ENCODE data around the gene EXOC1L. TPM values are rescaled to one million over a fixed set of nuclear protein-coding genes. Genes with fewer than 3 reads are reported as not detected.
A peak's percentile ranks its signal among the peaks of the same experiment; 100 is the strongest.
"Not testable (repeated sequence)": the region's sequence is repeated elsewhere in the genome, so short reads cannot be mapped to it uniquely, and the experiment has no call there.

EXOC1L gene
- total and polyA plus RNA-seq, 2 of the 13 experiments (the other 11 are each of a cell fraction or from before 2014, with no cell fraction given): not detected

DNA sequence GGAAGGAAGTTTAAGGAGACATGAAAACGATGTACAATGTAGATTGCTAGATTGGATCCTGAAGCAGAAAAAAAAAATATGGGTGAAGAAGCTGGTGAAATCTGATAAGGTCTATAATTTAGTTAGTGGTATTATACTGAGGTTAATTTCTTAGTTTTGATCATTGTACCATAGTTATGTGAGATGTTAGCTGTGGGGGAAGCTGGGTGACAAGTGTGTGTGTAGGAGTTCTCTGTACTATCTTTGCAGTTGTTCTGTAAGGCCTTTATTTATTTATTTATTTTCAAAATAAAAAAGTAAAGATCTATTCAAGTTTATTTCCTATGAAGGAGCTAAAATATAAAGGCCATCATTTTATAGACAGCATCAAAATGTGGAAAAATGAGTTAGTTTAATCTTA, 21.4 kb downstream of the EXOC1L start (continued):
- no peak for TF ChIP-seq HOXA9 (CRISPR knock-in tag; IDR thresholded peaks at IDR 0.05; ENCODE audit: borderline replicate concordance)
- no peak for TF ChIP-seq NFKBIZ (CRISPR knock-in tag; IDR thresholded peaks at IDR 0.05)
- no peak for TF ChIP-seq ZKSCAN8 (CRISPR knock-in tag; IDR thresholded peaks at IDR 0.05; ENCODE audit: borderline replicate concordance)
- TF ChIP-seq, protein P1, sequence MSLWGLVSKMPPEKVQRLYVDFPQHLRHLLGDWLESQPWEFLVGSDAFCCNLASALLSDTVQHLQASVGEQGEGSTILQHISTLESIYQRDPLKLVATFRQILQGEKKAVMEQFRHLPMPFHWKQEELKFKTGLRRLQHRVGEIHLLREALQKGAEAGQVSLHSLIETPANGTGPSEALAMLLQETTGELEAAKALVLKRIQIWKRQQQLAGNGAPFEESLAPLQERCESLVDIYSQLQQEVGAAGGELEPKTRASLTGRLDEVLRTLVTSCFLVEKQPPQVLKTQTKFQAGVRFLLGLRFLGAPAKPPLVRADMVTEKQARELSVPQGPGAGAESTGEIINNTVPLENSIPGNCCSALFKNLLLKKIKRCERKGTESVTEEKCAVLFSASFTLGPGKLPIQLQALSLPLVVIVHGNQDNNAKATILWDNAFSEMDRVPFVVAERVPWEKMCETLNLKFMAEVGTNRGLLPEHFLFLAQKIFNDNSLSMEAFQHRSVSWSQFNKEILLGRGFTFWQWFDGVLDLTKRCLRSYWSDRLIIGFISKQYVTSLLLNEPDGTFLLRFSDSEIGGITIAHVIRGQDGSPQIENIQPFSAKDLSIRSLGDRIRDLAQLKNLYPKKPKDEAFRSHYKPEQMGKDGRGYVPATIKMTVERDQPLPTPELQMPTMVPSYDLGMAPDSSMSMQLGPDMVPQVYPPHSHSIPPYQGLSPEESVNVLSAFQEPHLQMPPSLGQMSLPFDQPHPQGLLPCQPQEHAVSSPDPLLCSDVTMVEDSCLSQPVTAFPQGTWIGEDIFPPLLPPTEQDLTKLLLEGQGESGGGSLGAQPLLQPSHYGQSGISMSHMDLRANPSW (CRISPR knock-in tag; IDR thresholded peaks at IDR 0.05; ENCODE audit: borderline replicate concordance): no peak

DNA sequence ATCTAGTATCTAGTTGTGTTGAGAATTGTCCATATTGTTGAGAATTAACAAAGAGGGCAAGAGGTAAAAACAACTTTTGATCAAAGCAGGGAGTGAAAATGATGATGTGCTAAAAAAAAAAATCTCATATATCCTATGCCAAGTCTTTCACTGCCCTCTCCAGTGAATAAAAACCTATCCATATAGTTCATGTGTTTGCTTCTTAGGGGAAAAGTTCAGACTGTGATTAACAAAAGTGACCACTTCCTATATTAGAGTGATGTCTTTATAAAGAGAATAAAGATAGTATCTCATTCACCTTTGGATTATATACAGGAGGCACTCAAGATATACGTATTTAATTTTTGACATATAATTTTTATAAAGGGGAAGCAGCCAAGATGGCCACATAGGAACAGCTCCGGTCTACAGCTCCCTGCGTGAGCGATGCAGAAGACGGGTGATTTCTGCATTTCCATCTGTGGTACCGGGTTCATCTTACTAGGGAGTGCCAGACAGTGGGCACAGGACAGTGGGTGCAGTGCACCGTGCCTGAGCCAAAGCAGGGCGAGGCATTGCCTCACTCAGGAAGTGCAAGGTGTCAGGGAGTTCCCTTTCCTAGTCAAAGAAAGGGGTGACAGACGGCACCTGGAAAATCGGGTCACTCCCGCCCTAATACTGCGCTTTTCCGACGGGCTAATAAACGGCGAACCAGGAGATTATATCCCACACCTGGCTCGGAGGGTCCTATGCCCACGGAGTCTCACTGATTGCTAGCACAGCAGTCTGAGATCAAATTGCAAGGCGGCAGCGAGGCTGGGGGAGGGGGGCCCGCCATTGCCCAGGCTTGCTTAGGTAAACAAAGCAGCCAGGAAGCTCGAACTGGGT, 22.0 kb downstream of the EXOC1L start:
- CTCF ChIA-PET (ENCODE audit: low intra/inter-chr PET ratio, low total read pairs): not testable (repeated sequence)
- TF ChIP-seq, protein P2, sequence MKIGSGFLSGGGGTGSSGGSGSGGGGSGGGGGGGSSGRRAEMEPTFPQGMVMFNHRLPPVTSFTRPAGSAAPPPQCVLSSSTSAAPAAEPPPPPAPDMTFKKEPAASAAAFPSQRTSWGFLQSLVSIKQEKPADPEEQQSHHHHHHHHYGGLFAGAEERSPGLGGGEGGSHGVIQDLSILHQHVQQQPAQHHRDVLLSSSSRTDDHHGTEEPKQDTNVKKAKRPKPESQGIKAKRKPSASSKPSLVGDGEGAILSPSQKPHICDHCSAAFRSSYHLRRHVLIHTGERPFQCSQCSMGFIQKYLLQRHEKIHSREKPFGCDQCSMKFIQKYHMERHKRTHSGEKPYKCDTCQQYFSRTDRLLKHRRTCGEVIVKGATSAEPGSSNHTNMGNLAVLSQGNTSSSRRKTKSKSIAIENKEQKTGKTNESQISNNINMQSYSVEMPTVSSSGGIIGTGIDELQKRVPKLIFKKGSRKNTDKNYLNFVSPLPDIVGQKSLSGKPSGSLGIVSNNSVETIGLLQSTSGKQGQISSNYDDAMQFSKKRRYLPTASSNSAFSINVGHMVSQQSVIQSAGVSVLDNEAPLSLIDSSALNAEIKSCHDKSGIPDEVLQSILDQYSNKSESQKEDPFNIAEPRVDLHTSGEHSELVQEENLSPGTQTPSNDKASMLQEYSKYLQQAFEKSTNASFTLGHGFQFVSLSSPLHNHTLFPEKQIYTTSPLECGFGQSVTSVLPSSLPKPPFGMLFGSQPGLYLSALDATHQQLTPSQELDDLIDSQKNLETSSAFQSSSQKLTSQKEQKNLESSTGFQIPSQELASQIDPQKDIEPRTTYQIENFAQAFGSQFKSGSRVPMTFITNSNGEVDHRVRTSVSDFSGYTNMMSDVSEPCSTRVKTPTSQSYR (CRISPR knock-in tag; IDR thresholded peaks at IDR 0.05; ENCODE audit: borderline replicate concordance): peak; percentile 37; the same call in 1 of the 2 replicates
- TF ChIP-seq HOXA3 (CRISPR knock-in tag; IDR thresholded peaks at IDR 0.05) (0 out of 2 replicates have a peak, but pooled peaks have one; percentile 11), TBX2 (CRISPR knock-in tag; IDR thresholded peaks at IDR 0.05; ENCODE audit: borderline replicate concordance) (0 out of 2 replicates have a peak, but pooled peaks have one; percentile 33), ZNF777 (CRISPR knock-in tag; IDR thresholded peaks at IDR 0.05) (peak; percentile 26; the same call in 1 of the 2 replicates)
- TF ChIP-seq, protein P3, sequence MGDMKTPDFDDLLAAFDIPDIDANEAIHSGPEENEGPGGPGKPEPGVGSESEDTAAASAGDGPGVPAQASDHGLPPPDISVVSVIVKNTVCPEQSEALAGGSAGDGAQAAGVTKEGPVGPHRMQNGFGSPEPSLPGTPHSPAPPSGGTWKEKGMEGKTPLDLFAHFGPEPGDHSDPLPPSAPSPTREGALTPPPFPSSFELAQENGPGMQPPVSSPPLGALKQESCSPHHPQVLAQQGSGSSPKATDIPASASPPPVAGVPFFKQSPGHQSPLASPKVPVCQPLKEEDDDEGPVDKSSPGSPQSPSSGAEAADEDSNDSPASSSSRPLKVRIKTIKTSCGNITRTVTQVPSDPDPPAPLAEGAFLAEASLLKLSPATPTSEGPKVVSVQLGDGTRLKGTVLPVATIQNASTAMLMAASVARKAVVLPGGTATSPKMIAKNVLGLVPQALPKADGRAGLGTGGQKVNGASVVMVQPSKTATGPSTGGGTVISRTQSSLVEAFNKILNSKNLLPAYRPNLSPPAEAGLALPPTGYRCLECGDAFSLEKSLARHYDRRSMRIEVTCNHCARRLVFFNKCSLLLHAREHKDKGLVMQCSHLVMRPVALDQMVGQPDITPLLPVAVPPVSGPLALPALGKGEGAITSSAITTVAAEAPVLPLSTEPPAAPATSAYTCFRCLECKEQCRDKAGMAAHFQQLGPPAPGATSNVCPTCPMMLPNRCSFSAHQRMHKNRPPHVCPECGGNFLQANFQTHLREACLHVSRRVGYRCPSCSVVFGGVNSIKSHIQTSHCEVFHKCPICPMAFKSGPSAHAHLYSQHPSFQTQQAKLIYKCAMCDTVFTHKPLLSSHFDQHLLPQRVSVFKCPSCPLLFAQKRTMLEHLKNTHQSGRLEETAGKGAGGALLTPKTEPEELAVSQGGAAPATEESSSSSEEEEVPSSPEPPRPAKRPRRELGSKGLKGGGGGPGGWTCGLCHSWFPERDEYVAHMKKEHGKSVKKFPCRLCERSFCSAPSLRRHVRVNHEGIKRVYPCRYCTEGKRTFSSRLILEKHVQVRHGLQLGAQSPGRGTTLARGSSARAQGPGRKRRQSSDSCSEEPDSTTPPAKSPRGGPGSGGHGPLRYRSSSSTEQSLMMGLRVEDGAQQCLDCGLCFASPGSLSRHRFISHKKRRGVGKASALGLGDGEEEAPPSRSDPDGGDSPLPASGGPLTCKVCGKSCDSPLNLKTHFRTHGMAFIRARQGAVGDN (CRISPR knock-in tag; IDR thresholded peaks at IDR 0.05): peak; percentile 39

More for the DNA sequence above, 22.0 kb downstream of the EXOC1L start:
- in situ Hi-C loops (cut with HindIII; ENCODE audit: extremely low pct_ligation_motif_present, low pct_unique_long_range_greater_than_20kb); H3K79me2 ChIP-seq (ENCODE audit: insufficient read depth, low read length); ATAC-seq; H3K27ac ChIP-seq (ENCODE audit: extremely low read length, insufficient read depth, low read length); FAIRE-seq; DNase-seq (ENCODE audit: low spot score); H3K27me3 ChIP-seq (ENCODE audit: control insufficient read depth in 1 of 2, insufficient read depth in 2 of 2, low read length in 2 of 2); H4K20me1 ChIP-seq (ENCODE audit: insufficient read depth, low read length); H2AFZ ChIP-seq (ENCODE audit: low read length); H3K9ac ChIP-seq (ENCODE audit: insufficient read depth, low read depth, low read length); BruUV-seq (replicated peaks); H3K4me1 ChIP-seq (ENCODE audit: insufficient read depth, low read length); intact Hi-C loops (cut with micrococcal nuclease; ENCODE audit: unreplicated experiment); H3K9me3 ChIP-seq (ENCODE audit: low read length); H3K36me3 ChIP-seq (replicated peaks in 1 of 2; ENCODE audit: control insufficient read depth in 1 of 2, insufficient read depth in 2 of 2, low read length in 2 of 2): not testable (repeated sequence)
- WGBS (ENCODE audit: low lambda C conversion rate): 64% methylated on average over 10 of the region's 22 CpGs
- Histone ChIP-seq H3K4me3 (replicated peaks in 1 of 3; ENCODE audit: insufficient read depth in 1 of 3, low read depth in 2 of 3, low read length in 3 of 3) (peak overlapping the region in 2 of 3 experiments; percentile 6 to 23; a peak in 1 of 6 replicates), H3K4me2 (ENCODE audit: low read depth, low read length) (peak overlapping the region; percentile 53; the same call in 1 of the 2 replicates)
- POLR2A ChIA-PET: interaction anchor here (1.5 kb wide), 1 partner anchor 10 kb away, joined by 4 read pairs; no protein-coding TSS in a partner anchor

All from HepG2 (cell line).